ENCODE results near the gene EHD4. TPM values are rescaled to one million over a fixed set of nuclear protein-coding genes. Genes with fewer than 3 reads are reported as not detected.

Gene EHD4
- total RNA-seq, 3 donors from 2014 or later, result 25.7 to 33.8 (median 27.6) TPM

- Mint-ChIP-seq H3K27me3 (ENCODE audit: low read depth) (peaks cover 11% of the 10 kb centered on the region), H3K9me3 (no peaks in the 10 kb centered on the region), H3K36me3 (ENCODE audit: insufficient read depth) (no peaks in the 10 kb centered on the region), H3K4me1 (ENCODE audit: low read depth) (no peaks in the 10 kb centered on the region), H3K4me3 (no peak overlapping the region)
- ATAC-seq (no peak), DNase-seq (no peak)
Measured at GRCh38 chr15:41979493-41980266, 7.3 kb upstream of the EHD4 start.

- no peak for DNase-seq
- no peak for ATAC-seq
- H3K4me3 Mint-ChIP-seq, result no peak overlapping the region
Measured at GRCh38 chr15:41978534-41978933, 6.2 kb upstream of the EHD4 start.

DNA sequence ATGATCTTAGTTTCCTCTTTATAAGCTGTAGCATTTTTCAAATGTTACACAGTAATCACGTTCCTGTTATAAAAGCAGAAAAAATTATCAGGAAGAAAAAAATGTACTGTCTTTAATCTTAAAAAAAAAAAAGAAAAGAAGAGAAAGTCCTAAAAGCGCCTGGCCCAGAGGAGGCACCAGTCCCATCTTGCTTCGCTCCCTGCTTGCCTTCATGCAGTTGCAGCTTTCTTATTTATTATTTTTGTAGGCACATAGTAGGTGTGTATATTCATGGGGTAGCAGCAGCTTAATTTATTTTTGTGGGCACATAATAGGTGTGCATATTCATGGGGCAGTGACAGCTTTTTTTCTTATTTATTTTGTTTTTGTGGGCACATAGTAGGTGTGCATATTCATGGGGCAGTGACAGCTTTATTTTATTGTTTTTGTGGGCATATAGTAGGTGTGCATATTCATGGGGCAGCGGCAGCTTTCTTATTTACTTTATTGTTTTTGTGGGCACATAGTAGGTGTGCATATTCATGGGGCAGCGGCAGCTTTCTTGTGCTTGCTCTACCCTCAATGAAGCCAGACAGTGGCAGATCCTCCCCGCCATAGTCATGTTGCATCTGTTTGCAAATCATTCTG is 5.5 kb upstream of the EHD4 start:
- no peaks in the 10 kb centered on the region for H3K9me3 Mint-ChIP-seq
- H3K36me3 Mint-ChIP-seq (ENCODE audit: insufficient read depth), result no peaks in the 10 kb centered on the region
- H3K4me3 Mint-ChIP-seq, result no peak overlapping the region
- ATAC-seq (no peak), DNase-seq (no peak)
- peaks cover 15% of the 10 kb centered on the region for H3K27me3 Mint-ChIP-seq (ENCODE audit: low read depth)
- peaks cover 6% of the 10 kb centered on the region for H3K4me1 Mint-ChIP-seq (ENCODE audit: low read depth)

More at GRCh38 chr15:41978534-41978933, 6.2 kb upstream of the EHD4 start:
- H3K36me3 Mint-ChIP-seq (ENCODE audit: insufficient read depth), result no peaks in the 10 kb centered on the region
- peaks cover 3% of the 10 kb centered on the region for H3K4me1 Mint-ChIP-seq (ENCODE audit: low read depth)
- no peaks in the 10 kb centered on the region for H3K9me3 Mint-ChIP-seq
- H3K27me3 Mint-ChIP-seq (ENCODE audit: low read depth), result peaks cover 15% of the 10 kb centered on the region

DNA sequence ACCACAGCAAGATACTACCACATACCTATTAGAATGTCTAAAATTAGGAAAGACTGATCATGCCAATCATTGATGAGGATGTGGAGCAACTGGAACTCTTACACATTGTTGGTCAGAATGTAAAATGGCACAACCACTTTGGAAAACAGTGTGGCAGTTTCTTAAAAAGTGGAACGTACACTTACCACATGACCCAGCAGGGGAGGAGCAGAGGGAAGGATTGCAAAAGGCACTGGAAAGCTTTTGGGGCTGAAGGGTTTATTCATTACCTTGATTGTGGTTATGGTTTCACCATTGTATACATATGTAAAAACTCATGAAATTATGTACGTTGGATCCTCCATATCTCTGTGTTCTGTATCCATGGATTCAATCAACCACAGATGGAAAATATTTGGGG is 3.3 kb upstream of the EHD4 start:
- H3K9me3 Mint-ChIP-seq, result no peaks in the 10 kb centered on the region
- H3K27me3 Mint-ChIP-seq (ENCODE audit: low read depth), result peaks cover 15% of the 10 kb centered on the region
- DNase-seq (no peak), ATAC-seq (no peak)
- H3K4me1 Mint-ChIP-seq (ENCODE audit: low read depth), result peaks cover 18% of the 10 kb centered on the region
- no peak overlapping the region for H3K4me3 Mint-ChIP-seq
- H3K36me3 Mint-ChIP-seq (ENCODE audit: insufficient read depth), result no peaks in the 10 kb centered on the region

GRCh38 chr15:41974041-41974440 is 1.7 kb upstream of the EHD4 start:
- Mint-ChIP-seq H3K4me3 (peak overlapping the region; percentile 85), H3K9me3 (no peaks in the 10 kb centered on the region)

DNA sequence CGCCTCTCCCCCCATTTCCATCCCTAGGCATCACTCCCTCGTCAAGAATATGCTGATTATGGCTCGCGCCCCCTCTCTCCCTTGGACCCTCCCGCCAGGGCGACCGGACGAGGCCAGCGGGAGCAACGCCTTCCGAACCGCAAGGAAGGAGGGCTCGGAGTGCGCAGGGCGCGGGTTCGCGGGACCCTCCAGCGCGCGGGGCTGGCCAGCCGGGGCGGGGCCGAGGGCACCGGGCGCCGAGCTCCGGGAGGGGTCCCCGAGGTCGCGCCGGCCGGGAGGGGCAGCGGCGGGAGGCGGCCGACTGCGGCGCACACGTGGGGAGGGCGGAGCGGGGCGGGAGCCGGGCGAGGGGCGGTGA is 483 bp downstream of the EHD4 start:
- DNase-seq (no peak), ATAC-seq (peak; percentile 33 to 39)
- peak overlapping the region; percentile 92 for H3K4me3 Mint-ChIP-seq
- no peaks in the 10 kb centered on the region for H3K9me3 Mint-ChIP-seq
- H3K27me3 Mint-ChIP-seq (ENCODE audit: low read depth), result peaks cover 14% of the 10 kb centered on the region
- peaks cover 52% of the 10 kb centered on the region for H3K4me1 Mint-ChIP-seq (ENCODE audit: low read depth)
- peaks cover 1% of the 10 kb centered on the region for H3K36me3 Mint-ChIP-seq (ENCODE audit: insufficient read depth)

More at GRCh38 chr15:41974041-41974440, 1.7 kb upstream of the EHD4 start:
- Mint-ChIP-seq H3K27me3 (ENCODE audit: low read depth) (peaks cover 15% of the 10 kb centered on the region), H3K36me3 (ENCODE audit: insufficient read depth) (no peaks in the 10 kb centered on the region), H3K4me1 (ENCODE audit: low read depth) (peaks cover 33% of the 10 kb centered on the region)
- ATAC-seq (no peak), DNase-seq (no peak)

DNA sequence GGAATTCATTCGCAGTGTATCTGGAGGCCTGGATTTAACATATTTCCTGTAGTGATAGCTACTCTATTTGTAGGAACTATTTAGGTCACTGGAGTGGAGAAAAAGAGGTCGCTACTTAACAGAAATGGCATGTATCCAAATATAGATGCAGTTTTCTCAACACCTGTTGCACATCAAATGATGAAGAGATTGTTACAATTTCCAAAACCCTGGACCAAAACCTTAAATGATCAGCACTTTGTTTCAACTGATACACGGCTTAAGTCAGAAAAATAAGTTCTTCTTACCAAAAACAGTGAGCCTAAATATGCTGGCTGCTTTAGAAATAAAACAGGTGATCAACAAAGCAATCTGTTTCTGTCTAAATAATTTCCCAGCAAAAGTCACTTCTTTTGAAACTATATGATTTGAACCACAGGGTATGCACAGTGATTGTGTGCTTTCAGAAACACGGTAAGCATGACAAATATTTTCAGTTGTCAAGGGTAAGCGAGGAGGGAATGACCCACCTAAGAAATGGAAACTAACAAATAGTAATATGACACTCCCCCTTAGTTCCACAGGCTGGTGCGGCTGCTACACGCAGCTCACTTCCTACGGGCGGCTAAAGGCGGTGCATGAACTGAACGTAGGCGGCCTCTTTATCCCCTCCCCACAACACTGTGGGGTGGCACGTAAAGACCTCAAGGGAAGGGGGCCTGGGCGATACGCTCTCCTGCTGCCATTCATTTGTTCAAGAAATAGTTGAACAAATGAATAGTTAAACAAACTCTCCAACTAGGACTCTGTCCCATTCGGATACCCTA is 1.1 kb downstream of the EHD4 start:
- H3K9me3 Mint-ChIP-seq, result no peaks in the 10 kb centered on the region
- H3K4me1 Mint-ChIP-seq (ENCODE audit: low read depth), result peaks cover 58% of the 10 kb centered on the region
- peak overlapping the region; percentile 92 for H3K4me3 Mint-ChIP-seq
- DNase-seq, result peak; percentile 65
- peaks cover 3% of the 10 kb centered on the region for H3K36me3 Mint-ChIP-seq (ENCODE audit: insufficient read depth)
- H3K27me3 Mint-ChIP-seq (ENCODE audit: low read depth), result peaks cover 10% of the 10 kb centered on the region
- peak; percentile 74 to 77 for ATAC-seq

- DNase-seq, result no peak
- no peak for ATAC-seq
- Mint-ChIP-seq H3K36me3 (ENCODE audit: insufficient read depth) (peaks cover 7% of the 10 kb centered on the region), H3K27me3 (ENCODE audit: low read depth) (peaks cover 8% of the 10 kb centered on the region), H3K4me3 (peak overlapping the region; percentile 92), H3K4me1 (ENCODE audit: low read depth) (peaks cover 63% of the 10 kb centered on the region), H3K9me3 (no peaks in the 10 kb centered on the region)
Measured at GRCh38 chr15:41970456-41970855, 1.9 kb downstream of the EHD4 start.

DNA sequence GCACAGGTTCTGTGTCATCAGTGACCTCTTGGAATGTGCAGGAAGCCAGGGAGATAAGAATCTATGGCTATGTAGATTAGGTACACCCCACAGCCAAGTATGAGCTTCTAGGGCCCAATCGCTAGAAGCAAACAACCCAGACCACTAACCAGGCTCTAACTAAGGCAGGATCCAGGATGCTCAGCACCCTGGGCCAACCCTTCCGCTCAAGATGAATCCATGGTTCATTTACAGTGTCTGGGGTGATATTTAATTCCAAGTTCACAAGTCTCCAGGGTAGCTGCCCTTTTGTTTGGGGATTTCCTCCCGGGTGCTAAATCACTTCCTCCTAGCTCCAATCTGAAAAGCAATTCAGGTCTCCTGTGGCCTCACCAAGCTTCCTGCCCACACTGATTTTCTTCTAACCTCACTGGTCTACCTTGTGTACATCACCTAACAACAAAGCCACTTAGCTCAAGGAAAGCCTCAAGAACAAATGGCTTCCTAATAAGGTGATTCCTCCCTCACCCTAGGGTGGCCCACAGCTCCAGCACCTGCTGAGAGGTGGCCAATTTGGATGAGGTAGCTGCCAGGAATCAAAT is 2.4 kb downstream of the EHD4 start:
- H3K27me3 Mint-ChIP-seq (ENCODE audit: low read depth), result peaks cover 8% of the 10 kb centered on the region
- DNase-seq, result no peak
- H3K4me3 Mint-ChIP-seq, result peak overlapping the region; percentile 92
- no peak for ATAC-seq
- H3K4me1 Mint-ChIP-seq (ENCODE audit: low read depth), result peaks cover 63% of the 10 kb centered on the region
- H3K36me3 Mint-ChIP-seq (ENCODE audit: insufficient read depth), result peaks cover 7% of the 10 kb centered on the region
- H3K9me3 Mint-ChIP-seq, result no peaks in the 10 kb centered on the region

- H3K4me3 Mint-ChIP-seq, result no peak overlapping the region
- ATAC-seq, result no peak
Measured at GRCh38 chr15:41968701-41969100, 3.7 kb downstream of the EHD4 start.

GRCh38 chr15:41967506-41968206 is 4.7 kb downstream of the EHD4 start:
- peaks cover 54% of the 10 kb centered on the region for H3K4me1 Mint-ChIP-seq (ENCODE audit: low read depth)
- H3K9me3 Mint-ChIP-seq, result no peaks in the 10 kb centered on the region
- ATAC-seq, result no peak
- DNase-seq, result no peak
- H3K27me3 Mint-ChIP-seq (ENCODE audit: low read depth), result no peaks in the 10 kb centered on the region
- peak overlapping the region; percentile 31 for H3K4me3 Mint-ChIP-seq
- H3K36me3 Mint-ChIP-seq (ENCODE audit: insufficient read depth), result peaks cover 10% of the 10 kb centered on the region

More at GRCh38 chr15:41968701-41969100, 3.7 kb downstream of the EHD4 start:
- H3K27me3 Mint-ChIP-seq (ENCODE audit: low read depth), result no peaks in the 10 kb centered on the region
- DNase-seq, result no peak
- no peaks in the 10 kb centered on the region for H3K9me3 Mint-ChIP-seq
- peaks cover 7% of the 10 kb centered on the region for H3K36me3 Mint-ChIP-seq (ENCODE audit: insufficient read depth)
- H3K4me1 Mint-ChIP-seq (ENCODE audit: low read depth), result peaks cover 60% of the 10 kb centered on the region

DNA sequence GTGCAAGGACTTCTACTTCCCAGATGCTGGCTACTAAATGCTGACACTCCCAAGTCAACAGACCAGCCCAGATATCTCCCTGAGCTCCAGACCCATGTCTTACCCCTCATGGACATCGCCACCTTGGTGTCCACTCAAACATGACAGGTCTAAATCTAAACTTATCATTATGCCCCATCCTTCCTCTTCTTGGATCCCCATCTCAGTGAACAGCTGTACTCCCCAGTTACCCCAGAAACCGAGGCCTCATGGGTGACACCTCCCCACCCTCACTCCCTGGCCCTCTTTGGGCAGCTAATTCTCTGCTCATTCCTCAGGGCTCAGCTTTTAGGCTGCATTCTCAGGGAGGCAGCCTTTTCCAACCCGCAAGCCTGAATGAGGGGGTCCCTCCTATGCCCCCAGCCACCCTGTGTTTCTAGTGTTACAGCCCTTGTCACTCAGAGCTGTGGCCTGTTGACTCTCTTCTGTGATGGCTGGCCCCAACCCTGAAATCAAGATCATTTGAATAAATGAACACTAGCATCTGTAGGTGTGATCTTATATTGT is 5.4 kb downstream of the EHD4 start:
- H3K4me1 Mint-ChIP-seq (ENCODE audit: low read depth), result peaks cover 53% of the 10 kb centered on the region
- H3K36me3 Mint-ChIP-seq (ENCODE audit: insufficient read depth), result peaks cover 14% of the 10 kb centered on the region
- H3K9me3 Mint-ChIP-seq, result no peaks in the 10 kb centered on the region
- DNase-seq, result no peak
- no peak for ATAC-seq
- no peaks in the 10 kb centered on the region for H3K27me3 Mint-ChIP-seq (ENCODE audit: low read depth)
- H3K4me3 Mint-ChIP-seq, result no peak overlapping the region

DNA sequence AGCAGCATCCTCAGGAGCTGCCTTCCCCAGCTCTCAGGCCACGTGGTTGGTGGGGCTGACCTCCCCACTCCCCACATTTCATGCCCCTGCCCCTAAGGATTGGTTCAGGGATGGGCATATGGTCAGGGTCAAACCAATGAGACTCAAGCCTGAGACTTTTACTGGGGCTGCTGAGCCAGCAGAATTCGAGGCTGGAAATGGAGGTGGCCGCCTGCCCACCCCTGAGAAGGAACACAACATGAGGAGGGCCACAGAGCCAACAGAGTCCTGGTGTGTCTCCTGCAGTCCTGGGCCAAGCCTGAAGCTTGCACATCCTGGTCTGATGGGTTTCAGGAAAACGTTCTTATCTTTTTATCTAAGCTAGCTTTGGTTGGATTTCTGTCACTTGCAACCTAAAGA is 5.9 kb downstream of the EHD4 start:
- Mint-ChIP-seq H3K27me3 (ENCODE audit: low read depth) (no peaks in the 10 kb centered on the region), H3K36me3 (ENCODE audit: insufficient read depth) (peaks cover 18% of the 10 kb centered on the region), H3K9me3 (no peaks in the 10 kb centered on the region), H3K4me1 (ENCODE audit: low read depth) (peaks cover 58% of the 10 kb centered on the region), H3K4me3 (no peak overlapping the region)
- ATAC-seq (no peak), DNase-seq (no peak)
